ENCODE results near the gene TF.
A peak's percentile ranks its signal among the peaks of the same experiment; 100 is the strongest.

TF gene

DNA sequence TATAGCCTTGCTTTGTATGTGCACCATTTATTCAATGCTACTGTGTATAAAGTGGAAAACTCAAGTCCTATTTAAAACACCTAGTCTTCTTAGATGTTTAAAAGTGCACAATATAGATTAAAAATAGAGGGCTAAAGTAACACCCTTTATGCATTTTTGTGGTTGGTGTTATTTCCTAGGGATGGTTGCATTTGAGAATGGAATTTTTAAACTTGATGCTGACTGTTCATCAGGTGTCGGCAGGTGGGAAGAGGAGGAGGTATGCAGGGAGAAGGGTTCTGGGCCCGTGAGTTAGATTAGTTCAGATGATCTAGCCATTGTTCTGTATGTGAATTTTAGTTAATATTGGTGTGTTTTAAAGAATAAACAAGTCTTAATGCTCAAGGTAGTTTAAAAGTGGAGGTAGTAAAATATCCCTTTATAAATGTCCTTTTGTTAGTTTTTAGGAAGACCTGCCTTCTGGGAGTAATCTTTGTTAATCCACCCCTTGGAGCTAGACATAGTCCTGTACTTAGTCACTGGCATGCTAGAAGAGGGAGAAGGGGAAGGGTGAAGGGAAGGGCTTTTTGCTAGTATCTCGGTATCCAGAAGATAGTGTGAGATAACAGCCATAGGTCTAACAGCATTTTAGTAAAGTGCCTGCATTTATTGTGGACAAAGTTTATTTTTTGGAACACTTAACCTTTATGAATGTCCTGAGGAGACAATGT is 51.4 kb downstream of the TF start:
- no peak overlapping the region for H3K4me3 ChIP-seq (ENCODE audit: low read depth, low read length)
- no peak for DNase-seq (ENCODE audit: low read depth)
- TF ChIP-seq, protein P1, sequence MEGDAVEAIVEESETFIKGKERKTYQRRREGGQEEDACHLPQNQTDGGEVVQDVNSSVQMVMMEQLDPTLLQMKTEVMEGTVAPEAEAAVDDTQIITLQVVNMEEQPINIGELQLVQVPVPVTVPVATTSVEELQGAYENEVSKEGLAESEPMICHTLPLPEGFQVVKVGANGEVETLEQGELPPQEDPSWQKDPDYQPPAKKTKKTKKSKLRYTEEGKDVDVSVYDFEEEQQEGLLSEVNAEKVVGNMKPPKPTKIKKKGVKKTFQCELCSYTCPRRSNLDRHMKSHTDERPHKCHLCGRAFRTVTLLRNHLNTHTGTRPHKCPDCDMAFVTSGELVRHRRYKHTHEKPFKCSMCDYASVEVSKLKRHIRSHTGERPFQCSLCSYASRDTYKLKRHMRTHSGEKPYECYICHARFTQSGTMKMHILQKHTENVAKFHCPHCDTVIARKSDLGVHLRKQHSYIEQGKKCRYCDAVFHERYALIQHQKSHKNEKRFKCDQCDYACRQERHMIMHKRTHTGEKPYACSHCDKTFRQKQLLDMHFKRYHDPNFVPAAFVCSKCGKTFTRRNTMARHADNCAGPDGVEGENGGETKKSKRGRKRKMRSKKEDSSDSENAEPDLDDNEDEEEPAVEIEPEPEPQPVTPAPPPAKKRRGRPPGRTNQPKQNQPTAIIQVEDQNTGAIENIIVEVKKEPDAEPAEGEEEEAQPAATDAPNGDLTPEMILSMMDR (IDR thresholded peaks at IDR 0.05; ENCODE audit: low read depth, low read length): no peak
- TF ChIP-seq MYC (IDR thresholded peaks at IDR 0.05; ENCODE audit: low read depth, low read length) (no peak), MAX (IDR thresholded peaks at IDR 0.05; ENCODE audit: low read depth, low read length) (no peak), POLR2A (IDR thresholded peaks at IDR 0.05; ENCODE audit: extremely low read depth, insufficient read length) (no peak)

- TF ChIP-seq MAX (IDR thresholded peaks at IDR 0.05; ENCODE audit: low read depth, low read length) (peak; percentile 80), MYC (IDR thresholded peaks at IDR 0.05; ENCODE audit: low read depth, low read length) (peak; percentile 49; the same call in 1 of the 2 replicates), POLR2A (IDR thresholded peaks at IDR 0.05; ENCODE audit: extremely low read depth, insufficient read length) (no peak)
- peak; percentile 59 for DNase-seq (ENCODE audit: low read depth)
- no peak overlapping the region for H3K4me3 ChIP-seq (ENCODE audit: low read depth, low read length)
Observed at GRCh38 chr3:133799794-133800585, 53.8 kb downstream of the TF start.

GRCh38 chr3:133803469-133803868 is 57.3 kb downstream of the TF start:
- DNase-seq (ENCODE audit: low read depth): no peak
- no peak for TF ChIP-seq MAX (IDR thresholded peaks at IDR 0.05; ENCODE audit: low read depth, low read length)
- TF ChIP-seq POLR2A (IDR thresholded peaks at IDR 0.05; ENCODE audit: extremely low read depth, insufficient read length): no peak
- H3K4me3 ChIP-seq (ENCODE audit: low read depth, low read length): no peak overlapping the region

- H3K4me3 ChIP-seq (ENCODE audit: low read depth, low read length): no peak overlapping the region
- DNase-seq (ENCODE audit: low read depth): no peak
- TF ChIP-seq MYC (IDR thresholded peaks at IDR 0.05; ENCODE audit: low read depth, low read length) (no peak), POLR2A (IDR thresholded peaks at IDR 0.05; ENCODE audit: extremely low read depth, insufficient read length) (no peak), MAX (IDR thresholded peaks at IDR 0.05; ENCODE audit: low read depth, low read length) (no peak)
- TF ChIP-seq, protein P1 (IDR thresholded peaks at IDR 0.05; ENCODE audit: low read depth, low read length): no peak
Observed at GRCh38 chr3:133804896-133805295, 58.7 kb downstream of the TF start.

DNA sequence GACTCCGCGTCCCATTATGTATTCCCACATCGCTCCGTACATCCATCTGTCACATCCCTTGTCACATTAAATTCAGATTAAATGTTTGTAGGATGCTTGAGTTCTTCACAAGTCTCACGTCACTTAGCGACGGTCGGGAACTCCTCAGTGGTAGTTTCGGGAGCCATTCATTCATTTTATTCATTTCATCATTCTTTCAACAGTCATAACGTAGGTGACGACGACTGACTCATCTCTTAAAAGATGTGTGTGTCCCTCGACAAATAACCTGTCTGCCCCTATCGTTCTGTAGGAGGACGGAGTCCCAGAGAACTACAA is 59.1 kb downstream of the TF start:
- DNase-seq (ENCODE audit: low read depth): no peak
- no peak for TF ChIP-seq MAX (IDR thresholded peaks at IDR 0.05; ENCODE audit: low read depth, low read length)
- TF ChIP-seq, protein P1 (IDR thresholded peaks at IDR 0.05; ENCODE audit: low read depth, low read length): no peak
- TF ChIP-seq POLR2A (IDR thresholded peaks at IDR 0.05; ENCODE audit: extremely low read depth, insufficient read length): no peak
- no peak for TF ChIP-seq MYC (IDR thresholded peaks at IDR 0.05; ENCODE audit: low read depth, low read length)

DNA sequence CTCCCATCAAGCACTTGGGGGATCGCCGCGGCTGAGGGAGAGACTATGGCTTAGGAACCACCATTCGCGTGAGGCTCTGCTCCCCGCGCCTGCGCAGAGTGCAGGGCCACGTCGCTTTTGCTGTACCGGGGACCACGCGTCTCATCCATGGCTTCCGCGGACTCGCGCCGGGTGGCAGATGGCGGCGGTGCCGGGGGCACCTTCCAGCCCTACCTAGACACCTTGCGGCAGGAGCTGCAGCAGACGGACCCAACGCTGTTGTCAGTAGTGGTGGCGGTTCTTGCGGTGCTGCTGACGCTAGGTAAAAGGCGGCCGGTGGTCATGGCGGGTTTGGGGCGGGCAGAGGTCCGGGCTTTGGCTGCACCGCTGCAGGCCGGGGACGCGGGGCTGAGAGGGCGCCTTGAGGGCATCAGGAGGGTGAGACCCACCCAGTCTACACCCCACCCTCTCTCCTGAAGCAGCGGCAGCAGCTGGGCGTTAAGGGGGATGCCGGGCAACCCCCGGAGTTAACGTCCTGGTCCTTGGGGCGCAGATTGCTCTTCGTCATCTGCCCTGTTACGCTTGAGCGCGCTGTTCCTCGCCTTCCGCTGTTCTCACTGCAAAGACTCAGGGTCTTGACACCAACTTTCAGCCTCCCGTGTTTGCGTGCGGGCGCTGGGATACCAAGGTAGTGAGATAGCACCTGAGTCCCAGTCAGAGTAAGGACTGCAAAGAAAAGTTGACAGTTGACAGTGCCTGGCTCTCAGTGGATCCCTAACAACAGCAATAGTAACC is 59.7 kb downstream of the TF start, which contains the start of gene SRPRB:
TSS of gene SRPRB (plus strand) at position 114 of the 774 bp plus-strand sequence. CDS start at position 148, 34 bp downstream.
- peak; percentile 94 for DNase-seq (ENCODE audit: low read depth)
- H3K4me3 ChIP-seq (ENCODE audit: low read depth, low read length): peak within 1 kb of the TSS; percentile 85
- TF ChIP-seq MAX (IDR thresholded peaks at IDR 0.05; ENCODE audit: low read depth, low read length): peak; percentile 91
- TF ChIP-seq POLR2A (IDR thresholded peaks at IDR 0.05; ENCODE audit: extremely low read depth, insufficient read length): peak; percentile 90
- peak; percentile 95 for TF ChIP-seq MYC (IDR thresholded peaks at IDR 0.05; ENCODE audit: low read depth, low read length)
- TF ChIP-seq, protein P1 (IDR thresholded peaks at IDR 0.05; ENCODE audit: low read depth, low read length): no peak

More for the DNA sequence above, 59.1 kb downstream of the TF start:
- peak overlapping the region; percentile 85 for H3K4me3 ChIP-seq (ENCODE audit: low read depth, low read length)
